PC-3 (cell line): ENCODE results near the gene ZMYM4.

Source experiments
- EZH2 ChIP-seq: fragments of 300-600 bp; sonication (generic); IDR thresholded peaks from one replicate; pipeline ENCODE4 v1.6.1; 2017; ENCODE audit warnings: antibody characterized with exemption, mild to moderate bottlenecking, low read length; ENCODE audit not compliant: unreplicated experiment
- EZH2phosphoT487 ChIP-seq: fragments of 300-600 bp; sonication (generic); IDR thresholded peaks from 2 replicates; pipeline ENCODE4 v1.6.1; 2018; ENCODE audit warnings: mild to moderate bottlenecking, antibody characterized with exemption, low read length, borderline replicate concordance
- TF ChIP-seq, protein P1 (sequence below): fragments of 300-600 bp; sonication (generic); conservative IDR thresholded peaks from 2 replicates; pipeline ENCODE4 v1.5.1; 2017; ENCODE audit warnings: antibody characterized with exemption, low read depth, mild to moderate bottlenecking, low read length

- TF ChIP-seq, protein P1, sequence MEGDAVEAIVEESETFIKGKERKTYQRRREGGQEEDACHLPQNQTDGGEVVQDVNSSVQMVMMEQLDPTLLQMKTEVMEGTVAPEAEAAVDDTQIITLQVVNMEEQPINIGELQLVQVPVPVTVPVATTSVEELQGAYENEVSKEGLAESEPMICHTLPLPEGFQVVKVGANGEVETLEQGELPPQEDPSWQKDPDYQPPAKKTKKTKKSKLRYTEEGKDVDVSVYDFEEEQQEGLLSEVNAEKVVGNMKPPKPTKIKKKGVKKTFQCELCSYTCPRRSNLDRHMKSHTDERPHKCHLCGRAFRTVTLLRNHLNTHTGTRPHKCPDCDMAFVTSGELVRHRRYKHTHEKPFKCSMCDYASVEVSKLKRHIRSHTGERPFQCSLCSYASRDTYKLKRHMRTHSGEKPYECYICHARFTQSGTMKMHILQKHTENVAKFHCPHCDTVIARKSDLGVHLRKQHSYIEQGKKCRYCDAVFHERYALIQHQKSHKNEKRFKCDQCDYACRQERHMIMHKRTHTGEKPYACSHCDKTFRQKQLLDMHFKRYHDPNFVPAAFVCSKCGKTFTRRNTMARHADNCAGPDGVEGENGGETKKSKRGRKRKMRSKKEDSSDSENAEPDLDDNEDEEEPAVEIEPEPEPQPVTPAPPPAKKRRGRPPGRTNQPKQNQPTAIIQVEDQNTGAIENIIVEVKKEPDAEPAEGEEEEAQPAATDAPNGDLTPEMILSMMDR: no peak
- TF ChIP-seq EZH2 (no peak), EZH2phosphoT487 (no peak)
Measured at GRCh38 chr1:35274197-35274596, 5.7 kb downstream of the ZMYM4 start.
